ENCODE measurements around the gene CCNY.

Gene CCNY

DNA sequence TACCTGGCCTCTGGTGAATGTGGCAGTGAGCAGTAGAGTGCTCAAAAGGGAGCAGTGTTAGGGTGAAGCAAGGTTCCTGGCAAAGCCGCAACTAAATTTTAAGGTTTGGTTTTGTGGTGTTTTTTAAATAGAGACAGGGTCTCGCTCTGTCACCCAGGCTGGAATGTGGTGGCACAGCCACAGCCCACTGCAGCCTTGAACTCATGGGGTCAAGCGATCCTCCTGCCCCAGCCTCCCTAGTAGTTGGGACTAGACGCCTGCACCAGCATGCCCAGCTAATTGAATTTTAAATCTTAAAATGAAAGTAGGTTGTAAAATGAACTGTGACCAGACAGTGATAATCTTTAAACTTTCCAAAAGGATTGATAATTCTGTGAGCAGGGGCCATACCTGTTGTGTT, 130.4 kb downstream of the CCNY start:
- Histone ChIP-seq H3K9ac (ENCODE audit: low read length) (no peak overlapping the region), H4K20me1 (ENCODE audit: insufficient read depth, low read length) (peaks cover 12% of the 10 kb centered on the region), H3K4me3 (ENCODE audit: low read length) (no peak overlapping the region), H3K4me1 (ENCODE audit: low read length) (peaks cover 10% of the 10 kb centered on the region), H3K27ac (ENCODE audit: low read length) (no peak overlapping the region), H3K27me3 (ENCODE audit: low read depth, low read length) (no peaks in the 10 kb centered on the region), H3K36me3 (replicated peaks; ENCODE audit: low read depth, low read length) (no peaks in the 10 kb centered on the region), H3K79me2 (ENCODE audit: low read length) (peaks cover 6% of the 10 kb centered on the region), H3K9me3 (ENCODE audit: insufficient read depth, low read length) (no peaks in the 10 kb centered on the region), H2AFZ (ENCODE audit: low read depth, low read length) (no peak overlapping the region), H3K4me2 (ENCODE audit: low read length) (no peak overlapping the region)
- TF ChIP-seq, protein P1, sequence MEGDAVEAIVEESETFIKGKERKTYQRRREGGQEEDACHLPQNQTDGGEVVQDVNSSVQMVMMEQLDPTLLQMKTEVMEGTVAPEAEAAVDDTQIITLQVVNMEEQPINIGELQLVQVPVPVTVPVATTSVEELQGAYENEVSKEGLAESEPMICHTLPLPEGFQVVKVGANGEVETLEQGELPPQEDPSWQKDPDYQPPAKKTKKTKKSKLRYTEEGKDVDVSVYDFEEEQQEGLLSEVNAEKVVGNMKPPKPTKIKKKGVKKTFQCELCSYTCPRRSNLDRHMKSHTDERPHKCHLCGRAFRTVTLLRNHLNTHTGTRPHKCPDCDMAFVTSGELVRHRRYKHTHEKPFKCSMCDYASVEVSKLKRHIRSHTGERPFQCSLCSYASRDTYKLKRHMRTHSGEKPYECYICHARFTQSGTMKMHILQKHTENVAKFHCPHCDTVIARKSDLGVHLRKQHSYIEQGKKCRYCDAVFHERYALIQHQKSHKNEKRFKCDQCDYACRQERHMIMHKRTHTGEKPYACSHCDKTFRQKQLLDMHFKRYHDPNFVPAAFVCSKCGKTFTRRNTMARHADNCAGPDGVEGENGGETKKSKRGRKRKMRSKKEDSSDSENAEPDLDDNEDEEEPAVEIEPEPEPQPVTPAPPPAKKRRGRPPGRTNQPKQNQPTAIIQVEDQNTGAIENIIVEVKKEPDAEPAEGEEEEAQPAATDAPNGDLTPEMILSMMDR (IDR thresholded peaks at IDR 0.05; ENCODE audit: low read depth, low read length), result no peak
- no peak for TF ChIP-seq EZH2phosphoT487 (IDR thresholded peaks at IDR 0.05; ENCODE audit: low read depth)

DNA sequence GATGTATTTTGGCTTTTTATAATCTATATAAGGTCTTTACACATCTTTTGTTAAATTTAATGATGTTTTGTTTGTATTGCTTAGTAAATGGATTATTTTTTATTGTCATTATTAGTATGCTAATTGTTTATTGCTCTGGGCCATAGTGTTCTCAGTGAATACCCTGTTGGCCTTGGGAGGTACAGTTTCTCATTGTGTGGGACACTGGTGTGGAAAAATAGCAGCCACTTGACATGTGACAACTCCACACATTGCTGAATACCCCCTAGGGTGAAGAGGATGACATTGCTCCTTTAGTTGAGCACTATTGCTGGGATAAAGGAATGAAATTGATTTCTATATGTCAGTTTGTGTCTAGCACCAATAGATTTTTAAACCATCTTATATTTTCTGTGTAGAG, 130.9 kb downstream of the CCNY start:
- Histone ChIP-seq H3K4me1 (ENCODE audit: low read length) (peaks cover 7% of the 10 kb centered on the region), H3K27ac (ENCODE audit: low read length) (no peak overlapping the region), H3K9ac (ENCODE audit: low read length) (no peak overlapping the region), H3K36me3 (replicated peaks; ENCODE audit: low read depth, low read length) (no peaks in the 10 kb centered on the region), H3K27me3 (ENCODE audit: low read depth, low read length) (no peaks in the 10 kb centered on the region), H3K4me2 (ENCODE audit: low read length) (no peak overlapping the region), H3K4me3 (ENCODE audit: low read length) (no peak overlapping the region), H2AFZ (ENCODE audit: low read depth, low read length) (no peak overlapping the region), H3K9me3 (ENCODE audit: insufficient read depth, low read length) (no peaks in the 10 kb centered on the region), H3K79me2 (ENCODE audit: low read length) (peaks cover 5% of the 10 kb centered on the region), H4K20me1 (ENCODE audit: insufficient read depth, low read length) (peaks cover 11% of the 10 kb centered on the region)
- TF ChIP-seq, protein P1 (IDR thresholded peaks at IDR 0.05; ENCODE audit: low read depth, low read length), result no peak
- TF ChIP-seq EZH2phosphoT487 (IDR thresholded peaks at IDR 0.05; ENCODE audit: low read depth), result no peak

DNA sequence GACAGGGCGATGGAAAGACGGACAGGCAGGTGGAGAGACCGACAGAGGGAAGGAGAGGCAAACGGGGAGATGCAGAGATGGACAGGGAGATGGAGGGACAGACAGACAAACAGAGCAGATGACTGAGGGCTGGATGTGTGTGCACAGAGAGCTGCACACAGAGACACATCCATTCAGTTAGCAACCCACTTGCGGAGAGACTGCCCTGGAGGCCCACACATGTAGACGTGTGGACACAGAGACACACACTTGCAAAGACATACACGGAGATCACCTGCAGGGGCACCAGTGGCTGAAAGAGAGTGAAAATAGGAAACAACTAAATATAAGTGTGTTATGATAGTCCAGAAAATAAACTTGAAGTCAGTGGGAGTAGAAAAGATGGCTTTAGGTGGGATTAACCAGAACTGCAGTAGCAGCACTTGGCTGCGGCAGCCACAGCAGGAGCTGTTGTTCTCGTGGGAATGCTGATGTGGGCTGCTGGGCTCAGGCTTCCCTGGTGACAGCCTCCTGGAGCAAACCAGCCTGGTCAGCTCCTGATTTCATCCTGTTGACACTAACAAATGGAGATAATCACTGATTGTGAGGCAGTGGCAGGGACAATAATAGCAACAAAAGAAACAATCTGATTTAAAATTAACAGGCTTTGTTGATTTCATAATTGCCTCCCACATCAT, 134.1 kb downstream of the CCNY start:
- no peaks in the 10 kb centered on the region for H3K27me3 ChIP-seq (ENCODE audit: low read depth, low read length)
- no peaks in the 10 kb centered on the region for H3K9me3 ChIP-seq (ENCODE audit: insufficient read depth, low read length)
- no peaks in the 10 kb centered on the region; the same call in none of the 2 replicates for H3K79me2 ChIP-seq (ENCODE audit: low read length)
- TF ChIP-seq, protein P1 (IDR thresholded peaks at IDR 0.05; ENCODE audit: low read depth, low read length), result no peak
- TF ChIP-seq EZH2phosphoT487 (IDR thresholded peaks at IDR 0.05; ENCODE audit: low read depth), result no peak
- no peak overlapping the region for H2AFZ ChIP-seq (ENCODE audit: low read depth, low read length)
- no peak overlapping the region for H3K27ac ChIP-seq (ENCODE audit: low read length)
- no peak overlapping the region for H3K4me2 ChIP-seq (ENCODE audit: low read length)
- H3K4me1 ChIP-seq (ENCODE audit: low read length), result no peaks in the 10 kb centered on the region
- H3K4me3 ChIP-seq (ENCODE audit: low read length), result no peak overlapping the region
- no peaks in the 10 kb centered on the region for H3K36me3 ChIP-seq (replicated peaks; ENCODE audit: low read depth, low read length)
- H4K20me1 ChIP-seq (ENCODE audit: insufficient read depth, low read length), result peaks cover 11% of the 10 kb centered on the region; the same call in 1 of the 2 replicates
- no peak overlapping the region for H3K9ac ChIP-seq (ENCODE audit: low read length)

DNA sequence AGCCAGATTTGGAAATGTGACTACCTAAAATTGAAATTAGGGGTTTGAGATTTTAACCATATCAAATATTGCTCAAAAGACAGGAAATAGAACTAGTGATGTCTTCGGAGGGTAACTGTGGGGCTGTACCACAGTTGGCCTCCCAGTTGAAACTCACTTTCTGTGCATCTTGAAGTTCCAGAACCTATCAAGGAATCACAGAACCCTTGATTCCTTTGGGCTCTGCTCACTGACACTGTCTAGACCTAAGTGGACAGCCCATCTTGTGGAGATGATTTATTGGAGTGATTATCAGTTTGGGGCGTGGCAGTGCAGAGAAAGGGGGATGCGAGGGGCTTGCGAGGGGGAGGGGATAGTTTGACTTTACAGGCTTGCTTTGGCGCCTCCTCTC, 134.6 kb downstream of the CCNY start:
- TF ChIP-seq, protein P1 (IDR thresholded peaks at IDR 0.05; ENCODE audit: low read depth, low read length), result no peak
- TF ChIP-seq EZH2phosphoT487 (IDR thresholded peaks at IDR 0.05; ENCODE audit: low read depth), result no peak
- Histone ChIP-seq H3K4me3 (ENCODE audit: low read length) (no peak overlapping the region), H3K9me3 (ENCODE audit: insufficient read depth, low read length) (no peaks in the 10 kb centered on the region), H3K9ac (ENCODE audit: low read length) (no peak overlapping the region), H3K27me3 (ENCODE audit: low read depth, low read length) (no peaks in the 10 kb centered on the region), H3K36me3 (replicated peaks; ENCODE audit: low read depth, low read length) (no peaks in the 10 kb centered on the region), H3K79me2 (ENCODE audit: low read length) (no peaks in the 10 kb centered on the region; the same call in none of the 2 replicates), H3K27ac (ENCODE audit: low read length) (no peak overlapping the region), H3K4me2 (ENCODE audit: low read length) (no peak overlapping the region), H4K20me1 (ENCODE audit: insufficient read depth, low read length) (peaks cover 11% of the 10 kb centered on the region; the same call in 1 of the 2 replicates), H2AFZ (ENCODE audit: low read depth, low read length) (no peak overlapping the region), H3K4me1 (ENCODE audit: low read length) (no peaks in the 10 kb centered on the region)

Measured in OCI-LY3 (cell line).